Astrocyte (in vitro differentiated cells and primary cell): ENCODE data around the gene PPP2R5C.

Source experiments
- EZH2 ChIP-seq: IDR thresholded peaks from 2 replicates; pipeline ENCODE4 v1.6.1; 2012; ENCODE audit warnings: mild to moderate bottlenecking, low read length, inconsistent platforms; ENCODE audit not compliant: insufficient read depth
- TF ChIP-seq, protein P1 (sequence below): IDR thresholded peaks from 2 replicates; pipeline ENCODE4 v1.5.1; 2011; ENCODE audit warnings: low read depth, mild to moderate bottlenecking, inconsistent platforms, low read length, moderate library complexity; ENCODE audit not compliant: insufficient read depth

GRCh38 chr14:101834800-101835547 lies 73.5 kb downstream of the PPP2R5C start:
- TF ChIP-seq EZH2: no peak
- TF ChIP-seq, protein P1, sequence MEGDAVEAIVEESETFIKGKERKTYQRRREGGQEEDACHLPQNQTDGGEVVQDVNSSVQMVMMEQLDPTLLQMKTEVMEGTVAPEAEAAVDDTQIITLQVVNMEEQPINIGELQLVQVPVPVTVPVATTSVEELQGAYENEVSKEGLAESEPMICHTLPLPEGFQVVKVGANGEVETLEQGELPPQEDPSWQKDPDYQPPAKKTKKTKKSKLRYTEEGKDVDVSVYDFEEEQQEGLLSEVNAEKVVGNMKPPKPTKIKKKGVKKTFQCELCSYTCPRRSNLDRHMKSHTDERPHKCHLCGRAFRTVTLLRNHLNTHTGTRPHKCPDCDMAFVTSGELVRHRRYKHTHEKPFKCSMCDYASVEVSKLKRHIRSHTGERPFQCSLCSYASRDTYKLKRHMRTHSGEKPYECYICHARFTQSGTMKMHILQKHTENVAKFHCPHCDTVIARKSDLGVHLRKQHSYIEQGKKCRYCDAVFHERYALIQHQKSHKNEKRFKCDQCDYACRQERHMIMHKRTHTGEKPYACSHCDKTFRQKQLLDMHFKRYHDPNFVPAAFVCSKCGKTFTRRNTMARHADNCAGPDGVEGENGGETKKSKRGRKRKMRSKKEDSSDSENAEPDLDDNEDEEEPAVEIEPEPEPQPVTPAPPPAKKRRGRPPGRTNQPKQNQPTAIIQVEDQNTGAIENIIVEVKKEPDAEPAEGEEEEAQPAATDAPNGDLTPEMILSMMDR: no peak
